Astrocyte (in vitro differentiated cells and primary cell): Measurements from ENCODE around the gene NCOA7. TPM values are rescaled to one million over a fixed set of nuclear protein-coding genes. Genes with fewer than 3 reads are reported as not detected.

Experiments
- DNase-seq: peaks from one replicate; pipeline ENCODE4 v3.0.0-alpha.2; 2010; ENCODE audit warnings: low read depth
- FAIRE-seq: peaks from 2 replicates; lab custom pipeline; 2011; peaks lifted over from hg19 to GRCh38; lab: Jason Lieb, UNC
- H2AFZ ChIP-seq: 2 replicates; pipeline ENCODE4 v1.6.0; 2012; ENCODE audit warnings: low read depth, low read length, inconsistent platforms
- H3K27ac ChIP-seq: 2 replicates; pipeline ENCODE4 v1.5.1; 2011; ENCODE audit warnings: low read depth, low read length, inconsistent platforms
- H3K27me3 ChIP-seq: 2 replicates; pipeline ENCODE4 v1.6.0; 2011; ENCODE audit warnings: low read length, inconsistent platforms; ENCODE audit not compliant: insufficient read depth
- H3K36me3 ChIP-seq: 2 replicates; pipeline ENCODE4 v1.5.1; 2011; ENCODE audit warnings: low read length, inconsistent platforms; ENCODE audit not compliant: insufficient read depth
- H3K4me1 ChIP-seq: 2 replicates; pipeline ENCODE4 v1.5.1; 2011; ENCODE audit warnings: low read length, inconsistent platforms; ENCODE audit not compliant: insufficient read depth
- H3K4me2 ChIP-seq: 2 replicates; pipeline ENCODE4 v1.6.0; 2012; ENCODE audit warnings: low read length, inconsistent platforms
- H3K4me3 ChIP-seq: 2 replicates; pipeline ENCODE4 v1.5.1; 2011; ENCODE audit warnings: low read depth, mild to moderate bottlenecking, low read length, inconsistent platforms; ENCODE audit not compliant: insufficient read depth
- H3K79me2 ChIP-seq: 2 replicates; pipeline ENCODE4 v1.6.0; 2012; ENCODE audit warnings: mild to moderate bottlenecking, low read length, inconsistent platforms; ENCODE audit not compliant: insufficient read depth
- H3K9ac ChIP-seq: 2 replicates; pipeline ENCODE4 v1.6.0; 2012; ENCODE audit warnings: mild to moderate bottlenecking, low read length, inconsistent platforms
- H3K9me3 ChIP-seq: 2 replicates; pipeline ENCODE4 v1.5.1; 2012; ENCODE audit warnings: low read depth, mild to moderate bottlenecking, low read length, inconsistent platforms; ENCODE audit not compliant: insufficient read depth
- H4K20me1 ChIP-seq: 2 replicates; pipeline ENCODE4 v1.6.0; 2012; ENCODE audit warnings: low read length, inconsistent platforms; ENCODE audit not compliant: insufficient read depth
- H3K27ac Mint-ChIP-seq: one replicate; pipeline ENCODE4 v1.8.0; 2021; ENCODE audit warnings: mild to moderate bottlenecking, mixed read lengths; ENCODE audit not compliant: unreplicated experiment
- H3K27me3 Mint-ChIP-seq: one replicate; pipeline ENCODE4 v1.8.0; 2021; ENCODE audit warnings: low read depth, mixed read lengths; ENCODE audit not compliant: unreplicated experiment
- H3K36me3 Mint-ChIP-seq: one replicate; pipeline ENCODE4 v1.8.0; 2021; ENCODE audit warnings: low read depth, mixed read lengths; ENCODE audit not compliant: unreplicated experiment
- H3K4me1 Mint-ChIP-seq: one replicate; pipeline ENCODE4 v1.8.0; 2021; ENCODE audit warnings: low read depth, mixed read lengths; ENCODE audit not compliant: unreplicated experiment
- H3K4me3 Mint-ChIP-seq: one replicate; pipeline ENCODE4 v1.8.0; 2021; ENCODE audit warnings: mild to moderate bottlenecking, moderate library complexity, mixed read lengths; ENCODE audit not compliant: unreplicated experiment
- H3K9me3 Mint-ChIP-seq: one replicate; pipeline ENCODE4 v1.8.0; 2021; ENCODE audit warnings: mild to moderate bottlenecking, mixed read lengths; ENCODE audit not compliant: unreplicated experiment
- EZH2 ChIP-seq: IDR thresholded peaks from 2 replicates; pipeline ENCODE4 v1.6.1; 2012; ENCODE audit warnings: mild to moderate bottlenecking, low read length, inconsistent platforms; ENCODE audit not compliant: insufficient read depth
- total RNA-seq: library from RNA; stranded (reverse); gene quantifications from 2 replicates; pipeline ENCODE4 v1.2.1, GENCODE V29; 2021
- TF ChIP-seq, protein P1 (sequence below): IDR thresholded peaks from 2 replicates; pipeline ENCODE4 v1.5.1; 2011; ENCODE audit warnings: low read depth, mild to moderate bottlenecking, inconsistent platforms, low read length, moderate library complexity; ENCODE audit not compliant: insufficient read depth

NCOA7 gene
- total RNA-seq, 1 donor from 2014 or later = 26.0 TPM

DNA sequence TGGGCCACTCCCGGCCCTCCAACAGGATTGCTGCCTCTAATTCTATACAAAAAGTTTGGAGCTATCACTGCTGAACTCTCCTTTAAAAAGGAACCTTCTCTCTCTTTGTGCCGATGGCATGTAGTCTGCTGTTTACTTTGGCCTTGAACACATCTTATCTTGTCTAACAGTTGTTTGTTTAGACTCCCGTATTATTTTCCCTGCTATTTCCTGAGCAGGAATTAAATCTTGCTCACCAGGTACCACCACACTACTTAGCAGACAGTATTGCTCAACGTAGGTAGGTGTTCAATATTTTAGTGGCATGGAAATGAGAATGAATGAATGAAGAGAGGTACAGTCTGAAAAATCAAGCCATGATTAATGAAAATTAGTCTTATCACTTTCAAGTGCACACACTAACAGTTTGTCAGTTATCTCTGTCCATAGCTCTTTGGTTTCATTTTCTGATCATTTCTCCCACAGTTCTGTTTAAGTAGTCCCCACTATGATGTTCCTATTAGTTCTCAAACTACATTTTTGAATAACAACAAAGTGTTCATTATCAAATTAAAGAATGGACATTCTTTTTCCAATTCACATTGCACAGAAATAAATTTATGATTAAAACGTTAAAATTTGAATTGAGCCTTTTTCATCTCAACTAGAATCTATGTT, 48.2 kb upstream of the NCOA7 start:
- Histone ChIP-seq H3K4me3 (no peak overlapping the region), H3K79me2 (no peaks in the 10 kb centered on the region), H4K20me1 (no peaks in the 10 kb centered on the region), H3K36me3 (no peaks in the 10 kb centered on the region), H2AFZ (no peak overlapping the region), H3K9me3 (no peaks in the 10 kb centered on the region), H3K9ac (no peak overlapping the region), H3K4me2 (no peak overlapping the region), H3K27me3 (peaks cover 24% of the 10 kb centered on the region), H3K27ac (no peak overlapping the region), H3K4me1 (peaks cover 9% of the 10 kb centered on the region)
- Mint-ChIP-seq H3K4me1 (peaks cover 3% of the 10 kb centered on the region), H3K4me3 (no peak overlapping the region), H3K9me3 (no peaks in the 10 kb centered on the region), H3K27ac (no peak overlapping the region), H3K36me3 (no peaks in the 10 kb centered on the region), H3K27me3 (peaks cover 13% of the 10 kb centered on the region)
- TF ChIP-seq, protein P1, sequence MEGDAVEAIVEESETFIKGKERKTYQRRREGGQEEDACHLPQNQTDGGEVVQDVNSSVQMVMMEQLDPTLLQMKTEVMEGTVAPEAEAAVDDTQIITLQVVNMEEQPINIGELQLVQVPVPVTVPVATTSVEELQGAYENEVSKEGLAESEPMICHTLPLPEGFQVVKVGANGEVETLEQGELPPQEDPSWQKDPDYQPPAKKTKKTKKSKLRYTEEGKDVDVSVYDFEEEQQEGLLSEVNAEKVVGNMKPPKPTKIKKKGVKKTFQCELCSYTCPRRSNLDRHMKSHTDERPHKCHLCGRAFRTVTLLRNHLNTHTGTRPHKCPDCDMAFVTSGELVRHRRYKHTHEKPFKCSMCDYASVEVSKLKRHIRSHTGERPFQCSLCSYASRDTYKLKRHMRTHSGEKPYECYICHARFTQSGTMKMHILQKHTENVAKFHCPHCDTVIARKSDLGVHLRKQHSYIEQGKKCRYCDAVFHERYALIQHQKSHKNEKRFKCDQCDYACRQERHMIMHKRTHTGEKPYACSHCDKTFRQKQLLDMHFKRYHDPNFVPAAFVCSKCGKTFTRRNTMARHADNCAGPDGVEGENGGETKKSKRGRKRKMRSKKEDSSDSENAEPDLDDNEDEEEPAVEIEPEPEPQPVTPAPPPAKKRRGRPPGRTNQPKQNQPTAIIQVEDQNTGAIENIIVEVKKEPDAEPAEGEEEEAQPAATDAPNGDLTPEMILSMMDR = no peak
- no peak for TF ChIP-seq EZH2
- FAIRE-seq (no peak), DNase-seq (no peak)

DNA sequence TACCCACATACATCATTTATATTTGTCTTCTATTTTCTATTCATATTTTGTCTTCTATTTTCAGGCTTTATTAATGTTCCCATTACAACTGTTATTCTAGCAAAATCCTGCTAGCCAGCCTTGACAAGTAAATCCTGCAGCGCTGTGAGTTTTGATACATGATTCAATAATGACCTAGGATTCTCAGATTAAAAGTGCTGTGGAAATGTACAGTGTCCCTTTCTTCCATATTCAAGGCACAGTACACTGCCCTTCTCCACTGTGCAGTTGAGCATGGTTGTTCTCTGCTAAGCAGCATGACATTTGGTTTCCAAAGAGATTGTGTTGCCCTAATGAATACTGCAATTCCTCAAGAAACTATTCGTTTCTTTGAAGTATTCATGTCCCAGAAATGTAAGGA, 47.2 kb upstream of the NCOA7 start:
- no peaks in the 10 kb centered on the region for H4K20me1 ChIP-seq
- no peaks in the 10 kb centered on the region for H3K9me3 ChIP-seq
- no peak overlapping the region for H3K27ac ChIP-seq
- Mint-ChIP-seq H3K9me3 (no peaks in the 10 kb centered on the region), H3K4me3 (no peak overlapping the region), H3K27me3 (peaks cover 17% of the 10 kb centered on the region), H3K4me1 (peaks cover 5% of the 10 kb centered on the region), H3K27ac (no peak overlapping the region), H3K36me3 (no peaks in the 10 kb centered on the region)
- DNase-seq = no peak
- no peak overlapping the region for H3K4me3 ChIP-seq
- H3K27me3 ChIP-seq = peaks cover 33% of the 10 kb centered on the region
- no peak overlapping the region for H3K9ac ChIP-seq
- TF ChIP-seq, protein P1 = no peak
- no peak for TF ChIP-seq EZH2
- H3K36me3 ChIP-seq = no peaks in the 10 kb centered on the region
- H2AFZ ChIP-seq = no peak overlapping the region
- no peak for FAIRE-seq
- H3K4me1 ChIP-seq = peaks cover 15% of the 10 kb centered on the region
- H3K79me2 ChIP-seq = no peaks in the 10 kb centered on the region
- no peak overlapping the region for H3K4me2 ChIP-seq

DNA sequence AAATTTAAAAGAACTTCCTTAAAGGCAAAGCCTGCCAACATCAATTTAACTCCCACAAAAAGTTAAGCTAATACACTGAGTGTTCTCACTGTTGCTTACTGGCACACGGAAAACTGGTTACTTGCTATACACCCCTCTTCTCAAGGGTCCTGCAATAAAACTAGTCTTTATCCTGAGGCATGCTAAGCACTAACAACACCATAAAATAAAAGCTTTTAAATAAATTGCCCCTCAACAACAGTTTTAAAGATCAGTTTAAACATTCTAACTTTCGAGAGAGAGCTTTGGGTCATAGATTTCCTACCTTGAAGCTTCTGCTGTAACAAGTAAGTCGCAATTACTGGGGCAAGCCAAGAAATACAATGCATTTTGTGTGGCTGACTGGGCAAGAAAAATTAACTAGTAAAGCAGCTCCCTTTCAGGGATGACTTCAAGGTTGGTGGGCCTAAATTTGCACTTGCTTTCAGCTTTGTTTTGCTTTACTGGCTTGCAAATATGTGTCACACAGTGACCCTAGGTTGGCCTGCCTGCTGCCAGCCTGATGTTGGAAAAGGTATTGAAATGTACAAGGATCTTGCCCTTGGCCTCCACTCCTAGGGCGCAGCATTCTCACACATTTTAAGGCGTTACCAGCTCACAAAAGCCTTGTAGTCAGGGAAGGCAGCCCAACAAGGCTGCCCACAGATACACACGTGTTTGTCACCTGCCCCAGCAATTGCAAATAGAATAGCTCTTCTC, 45.3 kb upstream of the NCOA7 start:
- H4K20me1 ChIP-seq = no peaks in the 10 kb centered on the region
- H3K9ac ChIP-seq = no peak overlapping the region
- H2AFZ ChIP-seq = no peak overlapping the region
- peaks cover 6% of the 10 kb centered on the region for H3K4me1 Mint-ChIP-seq
- no peak overlapping the region for H3K4me2 ChIP-seq
- H3K27me3 ChIP-seq = peaks cover 43% of the 10 kb centered on the region
- H3K9me3 Mint-ChIP-seq = no peaks in the 10 kb centered on the region
- no peak overlapping the region for H3K27ac Mint-ChIP-seq
- no peaks in the 10 kb centered on the region for H3K36me3 Mint-ChIP-seq
- TF ChIP-seq, protein P1 = no peak
- TF ChIP-seq EZH2 = no peak
- H3K27ac ChIP-seq = no peak overlapping the region
- no peak overlapping the region for H3K4me3 ChIP-seq
- FAIRE-seq = no peak
- peaks cover 18% of the 10 kb centered on the region for H3K4me1 ChIP-seq
- no peak overlapping the region for H3K4me3 Mint-ChIP-seq
- DNase-seq = no peak
- H3K36me3 ChIP-seq = no peaks in the 10 kb centered on the region
- no peaks in the 10 kb centered on the region for H3K9me3 ChIP-seq
- peaks cover 19% of the 10 kb centered on the region for H3K27me3 Mint-ChIP-seq
- no peaks in the 10 kb centered on the region for H3K79me2 ChIP-seq
